ENCODE data around the gene GRN. TPM values are rescaled to one million over a fixed set of nuclear protein-coding genes. Genes with fewer than 3 reads are reported as not detected.

GRN gene
- total and polyA plus RNA-seq, 9 of the 15 experiments (the other 6 are each of a cell fraction or from before 2014, with no cell fraction given): 5.4 to 75.3 (median 20.7) TPM

- TF ChIP-seq GTF3C2 (IDR thresholded peaks at IDR 0.05; ENCODE audit: borderline replicate concordance, extremely low read depth, insufficient read length) (no peak), POLR2A (conservative IDR thresholded peaks at IDR 0.05) (peak; percentile 66; the same call in 1 of the 2 replicates), ZNF76 (CRISPR knock-in tag; IDR thresholded peaks at IDR 0.05; ENCODE audit: borderline replicate concordance) (no peak), SMARCC2 (IDR thresholded peaks at IDR 0.05; ENCODE audit: low read depth) (0 out of 2 replicates have a peak, but pooled peaks have one; percentile 9), HEY1 (CRISPR knock-in tag; IDR thresholded peaks at IDR 0.05; ENCODE audit: borderline replicate concordance) (no peak), SAFB (IDR thresholded peaks at IDR 0.05; ENCODE audit: borderline replicate concordance, low read depth, low read length) (peak; percentile 75; the same call in 1 of the 2 replicates), FOSL1 (tag; conservative IDR thresholded peaks at IDR 0.05) (no peak), LEF1 (IDR thresholded peaks at IDR 0.05) (no peak), ZBTB11 (CRISPR knock-in tag; IDR thresholded peaks at IDR 0.05) (0 out of 6 replicates have a peak, but pooled peaks of 1 of the 3 experiments have one; percentile 37), TCF7 (IDR thresholded peaks at IDR 0.05; ENCODE audit: borderline replicate concordance) (0 out of 2 replicates have a peak, but pooled peaks have one; percentile 53), THAP12 (CRISPR knock-in tag; IDR thresholded peaks at IDR 0.05) (peak; percentile 77), ZNF134 (CRISPR knock-in tag; conservative IDR thresholded peaks at IDR 0.05) (no peak), KLF13 (tag; IDR thresholded peaks at IDR 0.05; ENCODE audit: borderline replicate concordance, low read depth) (peak; percentile 90), SREBF2 (CRISPR knock-in tag; IDR thresholded peaks at IDR 0.05) (no peak)
Observed at GRCh38 chr17:44324571-44325275, 20.4 kb upstream of the GRN start, which contains the start of gene SLC25A39 (continued).

Data from K562 (cell line).